ENCODE measurements around the gene MORN4.

GRCh38 chr10:97585439-97585811 is 47.9 kb downstream of the MORN4 start:
- TF ChIP-seq, protein P1, sequence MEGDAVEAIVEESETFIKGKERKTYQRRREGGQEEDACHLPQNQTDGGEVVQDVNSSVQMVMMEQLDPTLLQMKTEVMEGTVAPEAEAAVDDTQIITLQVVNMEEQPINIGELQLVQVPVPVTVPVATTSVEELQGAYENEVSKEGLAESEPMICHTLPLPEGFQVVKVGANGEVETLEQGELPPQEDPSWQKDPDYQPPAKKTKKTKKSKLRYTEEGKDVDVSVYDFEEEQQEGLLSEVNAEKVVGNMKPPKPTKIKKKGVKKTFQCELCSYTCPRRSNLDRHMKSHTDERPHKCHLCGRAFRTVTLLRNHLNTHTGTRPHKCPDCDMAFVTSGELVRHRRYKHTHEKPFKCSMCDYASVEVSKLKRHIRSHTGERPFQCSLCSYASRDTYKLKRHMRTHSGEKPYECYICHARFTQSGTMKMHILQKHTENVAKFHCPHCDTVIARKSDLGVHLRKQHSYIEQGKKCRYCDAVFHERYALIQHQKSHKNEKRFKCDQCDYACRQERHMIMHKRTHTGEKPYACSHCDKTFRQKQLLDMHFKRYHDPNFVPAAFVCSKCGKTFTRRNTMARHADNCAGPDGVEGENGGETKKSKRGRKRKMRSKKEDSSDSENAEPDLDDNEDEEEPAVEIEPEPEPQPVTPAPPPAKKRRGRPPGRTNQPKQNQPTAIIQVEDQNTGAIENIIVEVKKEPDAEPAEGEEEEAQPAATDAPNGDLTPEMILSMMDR (conservative IDR thresholded peaks at IDR 0.05): no peak
- TF ChIP-seq ZFX (IDR thresholded peaks at IDR 0.05): no peak

All from C4-2B (cell line).